Subcutaneous abdominal adipose tissue (tissue), 5 donors: ENCODE data around the gene PLXND1.

ENCODE experiments used
- H3K27ac ChIP-seq: one replicate; pipeline ENCODE4 v1.7.0; 2013; ENCODE audit warnings: low read depth, mild to moderate bottlenecking, inconsistent platforms, low read length, moderate library complexity
- H3K27me3 ChIP-seq, 5 donors: one replicate each; pipeline ENCODE4 v1.7.0; 2013; ENCODE audit warnings: low read length in 5 of 5, inconsistent platforms in 1 of 5; ENCODE audit not compliant: control insufficient read depth in 5 of 5, insufficient read depth in 4 of 5
- H3K36me3 ChIP-seq, 5 donors: one replicate each; pipeline ENCODE4 v1.7.0; 2013; ENCODE audit warnings: low read length in 5 of 5; ENCODE audit not compliant: control insufficient read depth in 5 of 5, insufficient read depth in 5 of 5
- H3K4me1 ChIP-seq, 5 donors: one replicate each; pipeline ENCODE4 v1.7.0; 2013; ENCODE audit warnings: low read length in 5 of 5, mild to moderate bottlenecking in 3 of 5, moderate library complexity in 1 of 5; ENCODE audit not compliant: control insufficient read depth in 5 of 5, insufficient read depth in 5 of 5
- H3K4me3 ChIP-seq, 5 donors: one replicate each; pipeline ENCODE4 v1.7.0; 2013; ENCODE audit warnings: low read length in 5 of 5, low read depth in 1 of 5
- H3K9ac ChIP-seq, 5 donors: one replicate each; pipeline ENCODE4 v1.7.0; 2013; ENCODE audit warnings: low read length in 5 of 5, mild to moderate bottlenecking in 4 of 5, moderate library complexity in 3 of 5
- H3K9me3 ChIP-seq, 5 donors: one replicate each; pipeline ENCODE4 v1.7.0; 2013; ENCODE audit warnings: low read length in 5 of 5; ENCODE audit not compliant: control insufficient read depth in 5 of 5
- donor health status: healthy.
- donor health status: healthy.
- donor health status: healthy.
- donor health status: healthy.
- donor health status: healthy.

The PLXND1 gene

DNA sequence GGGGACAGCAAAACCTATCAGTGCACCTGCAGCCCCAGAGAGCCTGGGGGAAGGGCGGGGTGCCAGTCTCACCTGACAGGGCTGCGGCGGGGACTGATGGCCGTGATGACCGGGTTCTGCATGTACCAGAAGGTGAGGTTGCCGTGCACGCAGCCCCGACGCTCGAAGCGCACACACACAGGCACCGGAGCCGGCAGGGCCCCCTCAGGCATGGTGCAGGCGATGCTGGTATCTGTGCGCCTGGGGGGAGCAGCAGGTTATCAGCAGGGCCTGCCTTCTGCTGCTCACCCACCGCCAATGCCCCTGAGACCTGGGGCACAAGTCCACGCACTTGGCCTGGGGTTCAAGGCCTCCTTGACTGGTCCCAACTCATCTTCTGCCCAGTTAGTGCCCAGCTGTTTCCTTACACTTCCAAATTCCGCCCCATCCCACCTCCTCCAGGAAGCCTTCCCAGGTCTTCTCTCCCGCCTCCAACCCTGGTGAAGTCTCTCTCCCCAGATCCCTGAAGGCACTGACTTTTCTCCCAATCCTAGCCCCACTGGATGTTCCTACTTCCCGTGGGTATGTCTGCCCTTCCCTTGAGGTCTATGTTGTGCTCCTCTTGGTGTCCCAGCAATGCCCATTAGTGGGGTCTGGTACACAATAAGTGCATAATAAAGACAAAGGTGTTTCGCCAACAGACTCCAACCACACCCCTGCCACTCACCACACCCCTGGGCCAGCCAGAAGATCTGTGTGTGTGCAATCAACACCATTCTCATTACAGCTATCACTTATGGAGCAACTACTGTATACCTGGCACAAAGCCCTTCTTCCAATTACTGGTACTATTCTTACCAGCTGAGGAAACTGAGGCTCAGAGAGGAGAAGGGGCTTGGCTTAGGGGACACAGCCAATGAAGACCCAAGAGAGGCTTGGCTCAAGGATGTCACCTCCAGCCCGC is 34.6 kb downstream of the PLXND1 start:
- Histone ChIP-seq H3K27me3 (no peaks in the 10 kb centered on the region), H3K9ac (no peak overlapping the region), H3K36me3 (peaks cover 6 to 97% (median 91%) of the 10 kb centered on the region in 5 donors), H3K4me1 (peaks cover 2 to 26% (median 20%) of the 10 kb centered on the region in 5 donors), H3K4me3 (no peak overlapping the region), H3K9me3 (no peaks in the 10 kb centered on the region), H3K27ac (no peak overlapping the region)

DNA sequence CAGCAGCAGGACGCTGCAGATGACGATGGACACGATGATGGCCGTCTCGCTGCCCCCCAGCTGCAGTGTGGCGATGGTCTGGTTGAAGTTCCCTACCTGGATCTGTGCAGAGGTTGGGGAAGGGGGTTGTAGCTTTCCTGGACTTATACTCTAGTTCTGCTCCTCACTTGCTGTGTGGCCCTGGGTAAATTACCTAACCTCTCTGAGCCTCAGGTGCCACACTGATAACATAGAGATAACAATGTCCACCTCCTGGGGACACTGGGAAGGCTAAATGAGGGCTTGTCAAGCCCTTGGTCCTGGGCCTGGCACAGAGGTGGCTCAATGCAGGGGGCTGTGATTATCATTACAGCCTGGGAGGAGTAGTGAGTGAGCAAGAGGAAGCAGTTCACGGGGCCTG is 36.6 kb downstream of the PLXND1 start:
- H3K27ac ChIP-seq, result no peak overlapping the region
- no peaks in the 10 kb centered on the region for H3K27me3 ChIP-seq
- H3K9me3 ChIP-seq, result no peaks in the 10 kb centered on the region
- H3K36me3 ChIP-seq, result peaks cover 6 to 97% (median 92%) of the 10 kb centered on the region in 5 donors
- H3K4me1 ChIP-seq, result peaks cover under 1 to 31% (median 20%) of the 10 kb centered on the region in 5 donors
- H3K4me3 ChIP-seq, result no peak overlapping the region
- no peak overlapping the region for H3K9ac ChIP-seq

DNA sequence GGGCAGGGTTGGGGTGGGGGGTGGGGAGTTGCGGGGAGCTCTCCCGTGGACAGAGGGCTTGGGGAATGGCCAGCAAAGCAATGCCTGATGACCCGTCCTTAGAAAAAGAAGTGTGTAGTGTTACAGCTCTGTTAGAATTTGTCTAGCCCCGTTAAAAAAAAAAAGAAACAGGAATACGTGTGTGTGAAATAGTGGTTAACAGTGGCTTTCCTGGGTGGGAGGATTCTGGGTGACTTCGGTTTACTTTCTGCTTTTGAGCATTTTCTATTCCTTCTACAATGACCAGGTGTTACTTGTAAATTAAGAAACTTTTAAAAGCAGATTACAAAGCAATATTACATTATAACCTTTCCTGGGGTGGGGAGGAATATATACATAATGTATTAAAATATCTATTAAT is 38.5 kb downstream of the PLXND1 start:
- no peak overlapping the region for H3K4me3 ChIP-seq
- peaks cover 4 to 49% (median 37%) of the 10 kb centered on the region in 5 donors for H3K4me1 ChIP-seq
- no peak overlapping the region for H3K9ac ChIP-seq
- H3K27me3 ChIP-seq, result no peaks in the 10 kb centered on the region
- H3K27ac ChIP-seq, result peak overlapping the region; percentile 11
- H3K36me3 ChIP-seq, result peaks cover 6 to 97% (median 90%) of the 10 kb centered on the region in 5 donors
- no peaks in the 10 kb centered on the region for H3K9me3 ChIP-seq

DNA sequence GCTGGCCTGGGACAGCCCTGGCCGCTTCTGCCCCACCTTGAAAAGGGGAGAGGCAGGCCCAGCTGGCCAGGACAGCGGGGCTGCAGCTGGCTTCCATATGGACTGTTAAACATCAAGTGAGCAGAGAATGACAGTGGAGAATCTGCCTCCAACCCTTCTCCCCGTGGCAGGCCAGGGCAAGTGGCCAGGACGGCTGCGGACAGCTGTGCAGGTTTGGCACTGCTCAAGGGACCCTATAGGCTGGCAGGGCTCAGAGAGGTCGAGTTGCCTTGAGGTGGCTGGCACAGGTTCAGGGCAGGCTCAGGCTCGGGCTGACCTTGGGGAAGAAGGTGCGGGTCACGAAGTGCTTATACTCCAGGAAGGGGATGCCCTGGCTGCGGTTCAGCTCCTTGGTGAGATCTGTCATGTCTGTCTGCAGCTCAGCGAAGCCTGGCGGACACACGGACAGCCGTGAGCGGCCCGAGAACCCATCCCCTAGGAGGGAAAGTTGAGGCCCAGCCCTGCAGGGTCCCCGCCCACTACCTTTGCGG is 39.2 kb downstream of the PLXND1 start:
- H3K36me3 ChIP-seq, result peaks cover 6 to 97% (median 90%) of the 10 kb centered on the region in 5 donors
- H3K4me1 ChIP-seq, result peaks cover 4 to 56% (median 43%) of the 10 kb centered on the region in 5 donors
- H3K9ac ChIP-seq, result no peak overlapping the region
- no peak overlapping the region for H3K27ac ChIP-seq
- H3K27me3 ChIP-seq, result no peaks in the 10 kb centered on the region
- no peaks in the 10 kb centered on the region for H3K9me3 ChIP-seq
- no peak overlapping the region for H3K4me3 ChIP-seq

DNA sequence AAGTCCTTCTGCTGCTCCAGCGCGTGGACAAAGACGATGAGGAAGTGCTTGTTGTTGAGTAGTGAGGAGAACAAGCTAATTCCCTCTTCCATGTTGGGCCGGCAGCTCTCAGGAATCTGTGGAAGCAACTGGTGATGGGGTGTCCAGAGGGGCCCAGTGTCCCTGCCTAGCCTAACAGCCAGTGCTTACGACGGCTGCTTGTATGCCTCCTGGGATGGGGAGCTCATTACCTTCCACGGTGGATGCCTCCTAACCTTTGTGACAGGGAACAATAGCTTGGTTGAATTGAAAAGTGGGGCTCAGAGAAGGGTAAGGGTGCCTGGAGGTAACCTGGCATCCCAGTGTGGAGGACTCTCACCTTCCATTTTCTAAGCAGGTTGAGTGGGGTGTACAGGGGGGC is 40.6 kb downstream of the PLXND1 start:
- H3K4me3 ChIP-seq, result no peak overlapping the region
- H3K27ac ChIP-seq, result no peak overlapping the region
- no peaks in the 10 kb centered on the region for H3K9me3 ChIP-seq
- H3K4me1 ChIP-seq, result peaks cover 5 to 65% (median 56%) of the 10 kb centered on the region in 5 donors
- H3K27me3 ChIP-seq, result no peaks in the 10 kb centered on the region
- peaks cover 6 to 96% (median 83%) of the 10 kb centered on the region in 5 donors for H3K36me3 ChIP-seq
- no peak overlapping the region for H3K9ac ChIP-seq

DNA sequence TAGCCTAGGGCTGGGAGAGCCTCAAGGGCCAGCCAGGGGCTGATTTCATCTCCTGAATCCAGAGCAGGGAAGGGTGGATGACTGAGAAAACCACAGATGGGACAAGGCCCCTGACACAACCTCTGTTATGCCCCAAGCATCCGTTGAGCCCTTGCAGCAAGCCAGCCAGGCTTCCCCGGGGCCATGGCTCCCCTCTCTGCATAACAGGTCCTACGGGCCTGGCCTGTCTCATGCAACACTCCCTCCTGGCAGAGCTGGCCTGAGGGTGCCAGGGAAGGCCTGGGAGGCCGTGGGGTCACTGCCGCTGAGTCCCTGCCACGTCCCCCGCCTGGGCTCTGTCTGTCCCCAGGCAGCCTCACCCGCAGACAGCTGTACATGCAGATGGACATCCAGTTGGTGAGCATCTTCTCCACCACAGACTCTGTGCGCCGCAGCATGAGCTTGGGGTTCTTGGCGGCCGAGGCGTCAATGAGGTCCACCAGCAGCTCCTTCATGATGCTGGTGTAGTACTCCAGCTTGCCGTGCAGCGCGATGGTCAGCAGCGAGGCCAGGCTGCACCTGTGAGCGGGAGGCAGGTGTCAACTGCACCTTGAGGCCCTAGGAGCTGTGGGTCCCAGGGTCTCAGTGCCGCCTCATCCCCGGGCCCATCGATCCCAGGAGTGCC is 41.4 kb downstream of the PLXND1 start:
- Histone ChIP-seq H3K4me1 (peaks cover 7 to 73% (median 64%) of the 10 kb centered on the region in 5 donors), H3K27me3 (no peaks in the 10 kb centered on the region), H3K9me3 (no peaks in the 10 kb centered on the region), H3K36me3 (peaks cover 6 to 94% (median 81%) of the 10 kb centered on the region in 5 donors), H3K9ac (peak overlapping the region in 2 of 5 donors; percentile 8 to 53), H3K27ac (peak overlapping the region; percentile 42), H3K4me3 (no peak overlapping the region)

DNA sequence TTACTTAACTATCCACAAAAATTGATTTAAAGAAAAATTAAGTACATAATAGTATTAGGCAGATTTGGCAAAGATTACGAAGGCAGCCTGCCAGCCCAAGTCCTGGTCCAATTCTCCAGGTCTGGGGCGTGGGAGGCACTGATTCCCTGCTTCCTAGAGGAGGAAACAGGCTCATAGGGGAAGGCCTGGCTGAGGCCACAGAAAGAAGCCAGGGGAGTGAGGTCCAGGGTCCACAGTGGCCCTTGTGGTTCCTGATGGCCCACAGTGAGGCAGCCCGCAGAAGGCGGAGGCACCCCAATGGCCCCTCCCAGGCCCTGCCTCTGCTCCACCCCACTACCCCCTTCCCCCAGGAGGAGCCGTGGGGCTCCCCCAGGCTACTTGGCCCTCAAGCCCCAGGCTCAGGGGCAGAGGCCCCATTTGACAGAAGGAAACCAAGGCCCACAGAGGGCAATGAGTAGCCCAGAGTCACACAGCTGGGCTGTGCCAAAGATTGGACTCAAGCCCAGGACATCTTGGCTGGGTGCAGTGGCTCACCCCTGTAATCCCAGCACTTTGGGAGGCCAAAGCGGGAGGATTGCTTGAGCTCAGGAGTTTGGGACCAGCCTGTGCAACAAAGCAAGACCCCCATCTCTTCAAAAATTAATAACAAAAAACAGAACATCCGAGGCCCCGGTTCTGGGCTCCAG is 42.5 kb downstream of the PLXND1 start:
- Histone ChIP-seq H3K9me3 (no peaks in the 10 kb centered on the region), H3K27ac (peak overlapping the region; percentile 42), H3K4me3 (no peak overlapping the region), H3K9ac (peak overlapping the region in 2 of 5 donors; percentile 28 to 53), H3K36me3 (peaks cover 2 to 94% (median 82%) of the 10 kb centered on the region in 5 donors), H3K4me1 (peaks cover 7 to 84% (median 75%) of the 10 kb centered on the region in 5 donors), H3K27me3 (no peaks in the 10 kb centered on the region)

DNA sequence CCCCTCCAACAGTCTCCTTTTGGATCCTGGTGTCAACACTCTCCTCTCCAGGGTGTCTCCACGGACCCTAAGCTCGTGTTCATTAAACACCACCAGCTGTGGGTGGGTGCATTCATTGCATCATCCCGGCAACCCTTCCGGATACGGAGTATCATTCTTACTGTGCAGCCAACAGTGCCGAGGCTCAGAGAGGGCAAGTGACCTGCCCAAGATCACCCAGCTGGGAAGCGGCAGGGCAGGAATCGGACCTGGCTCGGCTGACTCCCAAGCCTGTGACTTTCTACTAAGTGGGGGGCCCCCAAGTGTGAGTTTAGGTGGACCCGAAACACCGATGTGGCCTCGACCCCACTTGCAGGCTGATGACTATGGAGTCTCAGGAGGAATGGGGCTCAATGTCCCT is 43.1 kb downstream of the PLXND1 start:
- Histone ChIP-seq H3K36me3 (peaks cover 0 to 94% (median 82%) of the 10 kb centered on the region in 5 donors), H3K27me3 (no peaks in the 10 kb centered on the region), H3K9ac (peak overlapping the region in 1 of 5 donors; percentile 28), H3K4me1 (peaks cover 9 to 91% (median 81%) of the 10 kb centered on the region in 5 donors), H3K9me3 (no peaks in the 10 kb centered on the region), H3K4me3 (no peak overlapping the region), H3K27ac (peak overlapping the region; percentile 42)

DNA sequence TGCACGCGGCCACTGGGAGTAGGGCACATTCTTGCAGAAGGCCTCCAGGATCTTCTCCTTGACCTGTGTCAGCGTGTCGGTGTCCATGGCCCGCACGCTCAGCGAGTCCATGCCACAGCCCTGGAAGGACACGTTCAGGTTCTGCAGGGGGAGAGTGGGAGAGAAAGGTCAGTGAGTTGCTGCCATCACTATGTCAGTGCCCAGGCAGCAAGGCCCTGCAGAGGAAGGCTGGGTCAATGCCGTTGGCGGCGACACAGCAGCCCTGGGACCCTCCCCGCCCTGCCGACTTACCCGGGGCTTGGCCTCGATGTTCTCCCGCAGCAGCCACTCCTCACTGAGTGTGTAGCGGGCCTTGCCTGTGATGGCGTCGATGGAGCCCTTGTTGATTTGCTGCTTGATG is 43.7 kb downstream of the PLXND1 start:
- Histone ChIP-seq H3K9me3 (no peaks in the 10 kb centered on the region), H3K27ac (no peak overlapping the region), H3K36me3 (peaks cover 0 to 97% (median 84%) of the 10 kb centered on the region in 5 donors), H3K4me1 (peaks cover 14 to 94% (median 84%) of the 10 kb centered on the region in 5 donors), H3K9ac (no peak overlapping the region), H3K27me3 (no peaks in the 10 kb centered on the region), H3K4me3 (no peak overlapping the region)
